ENCODE data around the gene REXO4. TPM values are rescaled to one million over a fixed set of nuclear protein-coding genes. Genes with fewer than 3 reads are reported as not detected.

REXO4 gene
- total and polyA plus RNA-seq, 9 of the 15 experiments (the other 6 are each of a cell fraction or from before 2014, with no cell fraction given) = 3.4 to 72.9 (median 31.1) TPM

GRCh38 chr9:133375724-133376654, 41.8 kb downstream of the REXO4 start, which contains the start of the genes STKLD1 and SURF4 (continued):
- TF ChIP-seq, protein P1, sequence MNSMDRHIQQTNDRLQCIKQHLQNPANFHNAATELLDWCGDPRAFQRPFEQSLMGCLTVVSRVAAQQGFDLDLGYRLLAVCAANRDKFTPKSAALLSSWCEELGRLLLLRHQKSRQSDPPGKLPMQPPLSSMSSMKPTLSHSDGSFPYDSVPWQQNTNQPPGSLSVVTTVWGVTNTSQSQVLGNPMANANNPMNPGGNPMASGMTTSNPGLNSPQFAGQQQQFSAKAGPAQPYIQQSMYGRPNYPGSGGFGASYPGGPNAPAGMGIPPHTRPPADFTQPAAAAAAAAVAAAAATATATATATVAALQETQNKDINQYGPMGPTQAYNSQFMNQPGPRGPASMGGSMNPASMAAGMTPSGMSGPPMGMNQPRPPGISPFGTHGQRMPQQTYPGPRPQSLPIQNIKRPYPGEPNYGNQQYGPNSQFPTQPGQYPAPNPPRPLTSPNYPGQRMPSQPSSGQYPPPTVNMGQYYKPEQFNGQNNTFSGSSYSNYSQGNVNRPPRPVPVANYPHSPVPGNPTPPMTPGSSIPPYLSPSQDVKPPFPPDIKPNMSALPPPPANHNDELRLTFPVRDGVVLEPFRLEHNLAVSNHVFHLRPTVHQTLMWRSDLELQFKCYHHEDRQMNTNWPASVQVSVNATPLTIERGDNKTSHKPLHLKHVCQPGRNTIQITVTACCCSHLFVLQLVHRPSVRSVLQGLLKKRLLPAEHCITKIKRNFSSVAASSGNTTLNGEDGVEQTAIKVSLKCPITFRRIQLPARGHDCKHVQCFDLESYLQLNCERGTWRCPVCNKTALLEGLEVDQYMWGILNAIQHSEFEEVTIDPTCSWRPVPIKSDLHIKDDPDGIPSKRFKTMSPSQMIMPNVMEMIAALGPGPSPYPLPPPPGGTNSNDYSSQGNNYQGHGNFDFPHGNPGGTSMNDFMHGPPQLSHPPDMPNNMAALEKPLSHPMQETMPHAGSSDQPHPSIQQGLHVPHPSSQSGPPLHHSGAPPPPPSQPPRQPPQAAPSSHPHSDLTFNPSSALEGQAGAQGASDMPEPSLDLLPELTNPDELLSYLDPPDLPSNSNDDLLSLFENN (IDR thresholded peaks at IDR 0.05; ENCODE audit: low read depth in 2 of 2, low read length in 2 of 2) = no peak
- TF ChIP-seq GTF3C2 (IDR thresholded peaks at IDR 0.05; ENCODE audit: borderline replicate concordance, extremely low read depth, insufficient read length) = no peak
- TF ChIP-seq HLTF (IDR thresholded peaks at IDR 0.05) = no peak
- no peak for TF ChIP-seq CHD2 (IDR thresholded peaks at IDR 0.05; ENCODE audit: low read depth, low read length)
- TF ChIP-seq KLF10 (CRISPR knock-in tag; IDR thresholded peaks at IDR 0.05) = no peak
- peak in 1 of 2 experiments; percentile 68; a peak in 2 of 4 replicates for TF ChIP-seq MNT (conservative IDR thresholded peaks at IDR 0.05)
- TF ChIP-seq ZNF140 (CRISPR knock-in tag; IDR thresholded peaks at IDR 0.05) = no peak
- TF ChIP-seq ZNF277 (CRISPR knock-in tag; IDR thresholded peaks at IDR 0.05; ENCODE audit: borderline replicate concordance) = no peak
- TF ChIP-seq BHLHE40 (IDR thresholded peaks at IDR 0.05; ENCODE audit: low read length) = peak; percentile 38; the same call in 1 of the 2 replicates
- no peak for TF ChIP-seq NR2F6 (CRISPR knock-in tag; IDR thresholded peaks at IDR 0.05)
- TF ChIP-seq DLX4 (CRISPR knock-in tag; IDR thresholded peaks at IDR 0.05) = no peak
- TF ChIP-seq FOXP4 (CRISPR knock-in tag; IDR thresholded peaks at IDR 0.05; ENCODE audit: borderline replicate concordance) = 0 out of 2 replicates have a peak, but pooled peaks have one; percentile 88
